Neural progenitor cell (in vitro differentiated cells): ENCODE measurements around the gene BCL7A. TPM values are rescaled to one million over a fixed set of nuclear protein-coding genes. Genes with fewer than 3 reads are reported as not detected.
"Not testable (repeated sequence)": the region's sequence is repeated elsewhere in the genome, so short reads cannot be mapped to it uniquely, and the experiment has no call there.

Experiments
- DNase-seq: peaks from one replicate; pipeline ENCODE4 v3.0.0-alpha.2; 2016; ENCODE audit warnings: low spot score
- H2AFZ ChIP-seq: fragments of 200-600 bp; sonication (generic); replicated peaks from 2 replicates; pipeline ENCODE4 v1.6.1; 2016; ENCODE audit warnings: antibody characterized with exemption
- H3F3A ChIP-seq: fragments of 200-600 bp; sonication (generic); 2 replicates; pipeline ENCODE4 v1.6.1; 2016; ENCODE audit warnings: antibody characterized with exemption, low read depth
- H3K27ac ChIP-seq: fragments of 200-600 bp; sonication (generic); 2 replicates; pipeline ENCODE4 v1.5.1; 2016; ENCODE audit warnings: mild to moderate bottlenecking
- H3K27me3 ChIP-seq: fragments of 200-600 bp; sonication (generic); 2 replicates; pipeline ENCODE4 v1.6.1; 2016; ENCODE audit warnings: mild to moderate bottlenecking, moderate library complexity
- H3K36me3 ChIP-seq: fragments of 200-600 bp; sonication (generic); 2 replicates; pipeline ENCODE4 v1.5.1; 2016
- H3K4me1 ChIP-seq: fragments of 200-600 bp; sonication (generic); 2 replicates; pipeline ENCODE4 v1.6.1; 2016; ENCODE audit warnings: mixed run types
- H3K4me2 ChIP-seq: fragments of 200-600 bp; sonication (generic); 2 replicates; pipeline ENCODE4 v1.6.1; 2016
- H3K4me3 ChIP-seq: fragments of 200-600 bp; sonication (generic); 2 replicates; pipeline ENCODE4 v1.5.1; 2016
- H3K79me2 ChIP-seq: fragments of 200-600 bp; sonication (generic); 2 replicates; pipeline ENCODE4 v1.6.1; 2016; ENCODE audit warnings: low read depth
- H3K9ac ChIP-seq: fragments of 200-600 bp; sonication (generic); 2 replicates; pipeline ENCODE4 v1.6.1; 2016
- H3K9me3 ChIP-seq: fragments of 200-600 bp; sonication (generic); 2 replicates; pipeline ENCODE4 v1.5.1; 2016; ENCODE audit warnings: low read depth
- H4K20me1 ChIP-seq: fragments of 200-600 bp; sonication (generic); 2 replicates; pipeline ENCODE4 v1.6.1; 2016; ENCODE audit warnings: low read depth
- H3K27ac Mint-ChIP-seq: 3 replicates; pipeline ENCODE4 v1.8.0; 2021; ENCODE audit warnings: mixed read lengths
- H3K27me3 Mint-ChIP-seq: 2 replicates; pipeline ENCODE4 v1.8.0; 2022; ENCODE audit warnings: low read depth, mild to moderate bottlenecking, inconsistent platforms, moderate library complexity, mixed read lengths; ENCODE audit not compliant: insufficient read depth
- H3K36me3 Mint-ChIP-seq: 3 replicates; pipeline ENCODE4 v1.8.0; 2021; ENCODE audit warnings: mixed read lengths
- H3K4me1 Mint-ChIP-seq: 3 replicates; pipeline ENCODE4 v1.8.0; 2021; ENCODE audit warnings: mixed read lengths
- H3K4me3 Mint-ChIP-seq: 3 replicates; pipeline ENCODE4 v1.8.0; 2021; ENCODE audit warnings: mild to moderate bottlenecking, moderate library complexity, mixed read lengths
- H3K9me3 Mint-ChIP-seq: 3 replicates; pipeline ENCODE4 v1.8.0; 2020; ENCODE audit warnings: mixed read lengths
- CTCF ChIP-seq: fragments of 200-600 bp; sonication (generic); IDR thresholded peaks from 2 replicates; pipeline ENCODE4 v1.5.1; 2017; ENCODE audit warnings: antibody characterized with exemption, mild to moderate bottlenecking
- EZH2 ChIP-seq: fragments of 200-600 bp; sonication (generic); IDR thresholded peaks from 2 replicates; pipeline ENCODE4 v1.6.1; 2017; ENCODE audit warnings: antibody characterized with exemption, mild to moderate bottlenecking, moderate library complexity
- EZH2phosphoT487 ChIP-seq: fragments of 200-600 bp; sonication (generic); IDR thresholded peaks from 2 replicates; pipeline ENCODE4 v1.6.1; 2017; ENCODE audit warnings: antibody characterized with exemption
- total RNA-seq: library from RNA; depleted of rRNA; stranded (reverse); fragments of >200 nt; gene quantifications from 2 replicates; pipeline ENCODE4 v1.2.3, GENCODE V29; 2015; ENCODE audit warnings: low replicate concordance

The BCL7A gene
- total RNA-seq, 1 donor from 2014 or later = 22.1 TPM

DNA sequence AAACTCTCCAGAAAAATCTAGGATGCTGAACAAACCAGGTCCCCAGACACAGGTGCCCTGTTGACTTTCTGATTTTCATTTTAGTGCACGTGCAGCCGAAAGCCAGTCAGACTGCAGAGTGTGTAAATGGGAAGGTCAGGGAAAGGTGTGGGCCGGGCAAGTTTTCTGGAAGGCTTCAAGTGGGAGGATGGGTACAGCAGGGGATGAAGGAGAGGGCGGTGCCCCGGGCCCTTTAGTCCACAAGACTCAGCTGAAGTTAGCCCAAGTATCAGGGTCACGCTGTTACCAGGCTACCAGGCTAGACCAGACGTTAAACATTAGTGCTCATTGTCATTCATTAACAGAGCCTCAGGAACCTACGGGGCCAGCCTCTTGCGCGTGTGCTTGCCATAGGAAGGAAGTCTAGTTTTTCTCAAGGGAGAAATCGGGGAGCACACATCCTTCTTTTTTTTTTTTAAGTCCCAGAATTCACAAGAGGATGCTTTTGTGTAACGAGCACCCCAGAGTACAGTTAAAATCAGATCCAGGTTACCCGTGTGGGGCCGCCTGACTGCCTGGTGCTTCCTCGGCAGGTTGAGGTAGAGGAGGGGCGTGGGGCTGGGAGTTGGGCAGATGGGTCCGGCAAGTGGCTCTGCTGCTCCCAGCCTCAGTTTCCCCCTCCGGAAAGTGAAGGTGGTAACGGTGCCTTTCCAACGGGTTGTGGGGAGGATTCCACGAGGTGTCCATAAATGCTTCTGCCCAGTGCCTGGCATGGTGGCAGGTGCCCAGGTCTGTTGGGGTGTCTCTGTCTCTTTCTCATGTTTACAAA, 19.1 kb downstream of the BCL7A start:
- Histone ChIP-seq H3K79me2 (no peaks in the 10 kb centered on the region), H3K4me3 (no peak overlapping the region), H2AFZ (no peak overlapping the region), H3K36me3 (peaks cover 3% of the 10 kb centered on the region), H3K27ac (no peak overlapping the region), H3K9me3 (no peaks in the 10 kb centered on the region), H4K20me1 (no peaks in the 10 kb centered on the region), H3K27me3 (no peaks in the 10 kb centered on the region), H3K9ac (no peak overlapping the region), H3K4me2 (no peak overlapping the region), H3F3A (no peaks in the 10 kb centered on the region), H3K4me1 (no peaks in the 10 kb centered on the region)
- TF ChIP-seq EZH2phosphoT487 (no peak), CTCF (no peak), EZH2 (no peak)
- Mint-ChIP-seq H3K27me3 (peaks cover 2% of the 10 kb centered on the region), H3K27ac (peak overlapping the region; percentile 74), H3K4me1 (no peaks in the 10 kb centered on the region), H3K4me3 (no peak overlapping the region), H3K9me3 (no peaks in the 10 kb centered on the region), H3K36me3 (peaks cover 31% of the 10 kb centered on the region)
- no peak for DNase-seq

DNA sequence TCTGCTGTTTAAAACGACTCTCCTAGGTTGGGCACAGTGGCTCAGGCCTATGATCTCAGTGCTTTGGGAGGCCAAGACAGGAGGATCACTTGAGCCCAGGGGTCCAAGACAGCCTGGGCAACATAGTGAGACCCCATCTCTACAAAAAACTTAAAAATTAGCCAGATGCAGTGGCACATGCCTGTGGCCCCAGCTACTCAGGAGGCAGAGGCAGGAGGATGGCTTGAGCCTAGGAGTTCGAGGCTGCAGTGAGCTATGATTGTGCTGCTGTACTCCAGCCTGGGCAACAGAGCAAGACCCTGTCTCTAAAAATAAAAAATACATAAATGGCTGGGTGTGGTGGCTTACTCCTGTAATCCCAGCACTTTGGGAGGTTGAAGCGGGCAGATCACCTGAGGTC, 19.8 kb downstream of the BCL7A start:
- not testable (repeated sequence) for H3K4me3 Mint-ChIP-seq, H3K9me3 Mint-ChIP-seq, H3K9ac ChIP-seq, H3K27ac ChIP-seq, H3K27me3 Mint-ChIP-seq, DNase-seq, H3K27me3 ChIP-seq, H3K4me3 ChIP-seq, H3K4me1 Mint-ChIP-seq, H4K20me1 ChIP-seq, H3K4me2 ChIP-seq, H2AFZ ChIP-seq, H3K9me3 ChIP-seq, H3K36me3 ChIP-seq, H3F3A ChIP-seq, H3K4me1 ChIP-seq, H3K79me2 ChIP-seq
- Mint-ChIP-seq H3K27ac (peak overlapping the region; percentile 74), H3K36me3 (peaks cover 29% of the 10 kb centered on the region)

DNA sequence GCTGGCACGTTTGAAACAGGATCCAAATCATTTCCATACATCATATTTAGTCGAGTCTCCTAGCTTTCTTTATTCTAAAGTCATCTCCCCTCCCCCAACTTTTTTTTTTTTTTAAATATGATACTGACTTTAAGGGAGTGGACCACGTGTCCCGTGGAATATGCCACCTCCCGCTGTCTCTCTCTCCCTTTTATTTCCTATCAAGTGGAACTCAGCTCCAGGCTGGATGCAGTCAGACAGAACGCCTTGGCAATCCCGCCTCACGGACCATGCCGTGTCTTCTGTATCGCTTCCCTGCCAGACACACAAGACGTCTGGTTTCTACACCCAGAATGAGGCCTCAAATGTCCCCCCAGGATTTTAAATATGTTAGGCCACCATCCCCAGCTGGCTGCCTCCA, 21.2 kb downstream of the BCL7A start:
- H2AFZ ChIP-seq = no peak overlapping the region
- no peaks in the 10 kb centered on the region for H3K4me1 ChIP-seq
- Mint-ChIP-seq H3K4me3 (no peak overlapping the region), H3K27ac (no peak overlapping the region), H3K4me1 (no peaks in the 10 kb centered on the region), H3K9me3 (no peaks in the 10 kb centered on the region), H3K36me3 (peaks cover 24% of the 10 kb centered on the region), H3K27me3 (peaks cover 2% of the 10 kb centered on the region)
- no peak overlapping the region for H3K9ac ChIP-seq
- no peak for DNase-seq
- H3K27ac ChIP-seq = no peak overlapping the region
- H3K27me3 ChIP-seq = no peaks in the 10 kb centered on the region
- H3K4me2 ChIP-seq = no peak overlapping the region
- H3K9me3 ChIP-seq = no peaks in the 10 kb centered on the region
- H4K20me1 ChIP-seq = no peaks in the 10 kb centered on the region
- H3K4me3 ChIP-seq = no peak overlapping the region
- peaks cover 3% of the 10 kb centered on the region for H3K36me3 ChIP-seq
- no peaks in the 10 kb centered on the region for H3F3A ChIP-seq
- H3K79me2 ChIP-seq = no peaks in the 10 kb centered on the region
- TF ChIP-seq EZH2 = no peak

DNA sequence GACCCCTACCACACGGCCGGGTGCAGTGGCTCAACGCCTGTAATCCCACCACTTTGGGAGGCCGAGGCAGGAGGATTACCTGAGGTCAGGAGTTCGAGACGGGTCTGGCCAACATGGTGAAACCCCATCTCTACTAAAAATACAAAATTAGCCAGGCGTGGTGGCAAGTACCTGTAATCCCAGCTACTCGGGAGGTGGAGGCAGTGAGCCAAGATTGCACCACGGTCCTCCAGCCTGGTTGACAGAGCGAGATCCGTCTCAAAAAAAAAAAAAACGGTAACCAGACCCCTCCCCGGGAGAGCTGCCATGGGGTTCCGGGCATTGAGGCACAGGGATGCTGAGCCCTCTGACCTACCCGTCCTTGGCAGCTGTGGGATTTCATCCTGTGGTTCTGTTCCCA, 21.8 kb downstream of the BCL7A start:
- peaks cover 26% of the 10 kb centered on the region for H3K36me3 Mint-ChIP-seq
- H3K36me3 ChIP-seq = peaks cover 3% of the 10 kb centered on the region
- H3K27me3 Mint-ChIP-seq = peaks cover 2% of the 10 kb centered on the region

More for the DNA sequence above, 21.8 kb downstream of the BCL7A start:
- H3K4me2 ChIP-seq = no peak overlapping the region
- no peak overlapping the region for H3K4me3 ChIP-seq
- no peaks in the 10 kb centered on the region for H3K4me1 ChIP-seq
- H3K27ac ChIP-seq = no peak overlapping the region
- H3K9me3 ChIP-seq = no peaks in the 10 kb centered on the region
- H3K4me1 Mint-ChIP-seq = no peaks in the 10 kb centered on the region
- no peak overlapping the region for H3K4me3 Mint-ChIP-seq
- no peak for DNase-seq
- no peak overlapping the region for H3K27ac Mint-ChIP-seq
- H3K9me3 Mint-ChIP-seq = no peaks in the 10 kb centered on the region
- no peak overlapping the region for H3K9ac ChIP-seq
- H3K27me3 ChIP-seq = no peaks in the 10 kb centered on the region
- H4K20me1 ChIP-seq = no peaks in the 10 kb centered on the region
- no peak for TF ChIP-seq EZH2
- no peak for TF ChIP-seq CTCF
- TF ChIP-seq EZH2phosphoT487 = no peak
- H2AFZ ChIP-seq = no peak overlapping the region
- no peaks in the 10 kb centered on the region for H3F3A ChIP-seq
- H3K79me2 ChIP-seq = no peaks in the 10 kb centered on the region
